PC-3 (cell line): ENCODE measurements around the gene PAX5. TPM values are rescaled to one million over a fixed set of nuclear protein-coding genes. Genes with fewer than 3 reads are reported as not detected.

Source experiments
- ATAC-seq: fragments of 200-7000 bp; cut with Tn5 transposase; 2 replicates; pipeline ENCODE4 v1.9.1; 2020; ENCODE audit warnings: mild to moderate bottlenecking, moderate library complexity
- BruUV-seq: library from RNA; stranded (reverse); fragments of 400-500 nt; replicated peaks from 2 replicates; lab custom pipeline; 2021; lab: Mats Ljungman, UMichigan
- CTCF ChIA-PET: fragments of 300-600 bp; sonication (Branson Sonifier 250); formaldehyde crosslinking; loops from one replicate; lab custom pipeline; 2022; ENCODE audit warnings: antibody characterized with exemption; lab: Charles Lee
- POLR2A ChIA-PET: fragments of 300-600 bp; sonication (Branson Sonifier 250); formaldehyde crosslinking; loops from one replicate; lab custom pipeline; 2022; ENCODE audit warnings: antibody characterized with exemption; ENCODE audit not compliant: unreplicated experiment; lab: Charles Lee
- DNase-seq: peaks from one replicate; pipeline ENCODE4 v3.0.0-alpha.2; 2015
- H2AFZ ChIP-seq: fragments of 300-600 bp; sonication (generic); 2 replicates; pipeline ENCODE4 v1.6.0; 2016; ENCODE audit warnings: antibody characterized with exemption, low read length
- H3F3A ChIP-seq: fragments of 300-600 bp; sonication (generic); one replicate; pipeline ENCODE4 v1.6.0; 2017; ENCODE audit warnings: antibody characterized with exemption, low read length, control low read depth, mild to moderate bottlenecking; ENCODE audit not compliant: unreplicated experiment
- H3K27ac ChIP-seq: fragments of 300-600 bp; sonication (generic); 2 replicates; pipeline ENCODE4 v1.5.1; 2016; ENCODE audit warnings: mild to moderate bottlenecking, low read length
- H3K27me3 ChIP-seq: fragments of 300-600 bp; sonication (generic); 2 replicates; pipeline ENCODE4 v1.6.1; 2016; ENCODE audit warnings: low read length, mixed read lengths
- H3K36me3 ChIP-seq: fragments of 300-600 bp; sonication (generic); 2 replicates; pipeline ENCODE4 v1.6.1; 2016; ENCODE audit warnings: low read depth, mixed run types, low read length, mixed read lengths
- H3K4me1 ChIP-seq: fragments of 300-600 bp; sonication (generic); 2 replicates; pipeline ENCODE4 v1.5.1; 2016; ENCODE audit warnings: low read length; ENCODE audit not compliant: insufficient read depth
- H3K4me2 ChIP-seq: fragments of 300-600 bp; sonication (generic); 2 replicates; pipeline ENCODE4 v1.6.0; 2016; ENCODE audit warnings: low read length
- H3K4me3 ChIP-seq: fragments of 300-600 bp; sonication (generic); 2 replicates; pipeline ENCODE4 v1.5.1; 2016; ENCODE audit warnings: mild to moderate bottlenecking, low read length, mixed read lengths
- H3K79me2 ChIP-seq: fragments of 300-600 bp; sonication (generic); 2 replicates; pipeline ENCODE4 v1.6.1; 2017; ENCODE audit warnings: low read length, mixed read lengths
- H3K9ac ChIP-seq: fragments of 300-600 bp; sonication (generic); 2 replicates; pipeline ENCODE4 v1.6.0; 2016; ENCODE audit warnings: mild to moderate bottlenecking, low read length
- H3K9me2 ChIP-seq: fragments of 300-600 bp; sonication (generic); replicated peaks from 2 replicates; pipeline ENCODE4 v1.6.1; 2016; ENCODE audit warnings: mixed run types, low read length, mixed read lengths
- H3K9me3 ChIP-seq: fragments of 300-600 bp; sonication (generic); 2 replicates; pipeline ENCODE4 v1.6.1; 2016; ENCODE audit warnings: low read length, mixed read lengths
- H4K20me1 ChIP-seq: fragments of 300-600 bp; sonication (generic); 2 replicates; pipeline ENCODE4 v1.6.1; 2016; ENCODE audit warnings: low read length, mixed read lengths
- EZH2 ChIP-seq: fragments of 300-600 bp; sonication (generic); IDR thresholded peaks from one replicate; pipeline ENCODE4 v1.6.1; 2017; ENCODE audit warnings: antibody characterized with exemption, mild to moderate bottlenecking, low read length; ENCODE audit not compliant: unreplicated experiment
- EZH2phosphoT487 ChIP-seq: fragments of 300-600 bp; sonication (generic); IDR thresholded peaks from 2 replicates; pipeline ENCODE4 v1.6.1; 2018; ENCODE audit warnings: mild to moderate bottlenecking, antibody characterized with exemption, low read length, borderline replicate concordance
- intact Hi-C: fragments of 100-400 bp; cut with micrococcal nuclease; formaldehyde crosslinking; loops from 2 replicates; pipeline ENCODE4 v1.9.0; 2023
- total RNA-seq: library from RNA; depleted of rRNA; stranded (reverse); fragments of >200 nt; gene quantifications from 2 replicates; pipeline ENCODE4 v1.2.3, GENCODE V29; 2014
- TF ChIP-seq, protein P1 (sequence below): fragments of 300-600 bp; sonication (generic); conservative IDR thresholded peaks from 2 replicates; pipeline ENCODE4 v1.5.1; 2017; ENCODE audit warnings: antibody characterized with exemption, low read depth, mild to moderate bottlenecking, low read length

PAX5 gene
- total RNA-seq, 1 experiment from 2014 or later, result not detected

DNA sequence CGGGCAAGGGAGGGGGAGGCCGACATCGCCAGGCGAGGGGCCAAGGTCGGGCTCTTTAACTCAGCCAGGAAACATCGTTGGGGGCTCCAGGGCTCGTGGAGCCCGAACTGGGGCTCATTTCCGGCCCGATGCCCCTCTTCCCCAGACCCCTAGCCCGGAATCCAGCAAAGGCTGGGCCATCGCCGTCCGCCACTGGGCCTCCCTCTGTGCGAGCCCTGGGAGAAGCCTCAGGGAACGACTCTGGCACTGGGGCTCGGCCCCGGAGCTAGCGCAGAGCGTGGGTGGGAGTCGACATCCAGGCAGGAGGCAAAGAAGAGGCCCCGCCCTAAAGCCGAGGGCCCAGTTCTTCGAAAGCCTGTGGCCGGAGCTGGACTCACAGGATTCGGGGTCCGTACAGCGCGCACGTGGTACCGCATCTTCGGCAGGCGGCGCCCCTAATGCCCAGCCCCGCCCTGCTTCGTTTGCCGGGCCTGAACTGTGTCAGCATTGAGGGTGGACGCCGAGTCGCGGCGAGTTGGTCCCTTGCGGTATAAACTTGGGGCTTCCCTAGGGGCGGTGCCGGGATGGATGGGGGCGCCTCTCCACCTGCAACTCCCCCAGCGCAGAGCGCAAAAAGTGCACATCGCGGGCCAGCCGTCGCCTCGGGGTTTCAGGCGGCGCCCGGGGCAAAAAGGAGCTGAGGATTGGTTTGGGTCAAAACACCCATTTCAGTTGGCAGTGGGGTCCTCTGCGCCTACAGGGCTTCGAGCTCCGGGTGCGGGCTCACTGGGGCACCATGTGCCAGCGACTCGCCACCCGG is 3.6 kb upstream of the PAX5 start:
- Histone ChIP-seq H3K79me2 (no peaks in the 10 kb centered on the region), H4K20me1 (no peaks in the 10 kb centered on the region), H3K9me3 (no peaks in the 10 kb centered on the region), H3K4me2 (peak overlapping the region; percentile 84; the same call in 1 of the 2 replicates), H3K27ac (no peak overlapping the region), H2AFZ (no peak overlapping the region), H3F3A (no peaks in the 10 kb centered on the region), H3K4me3 (no peak overlapping the region), H3K4me1 (no peaks in the 10 kb centered on the region), H3K9me2 (no peaks in the 10 kb centered on the region), H3K9ac (no peak overlapping the region), H3K27me3 (peaks cover 14% of the 10 kb centered on the region), H3K36me3 (no peaks in the 10 kb centered on the region)
- intact Hi-C loops, result no loop called here
- no peak for DNase-seq
- ChIA-PET CTCF (no interaction called here), POLR2A (no interaction called here)
- TF ChIP-seq, protein P1, sequence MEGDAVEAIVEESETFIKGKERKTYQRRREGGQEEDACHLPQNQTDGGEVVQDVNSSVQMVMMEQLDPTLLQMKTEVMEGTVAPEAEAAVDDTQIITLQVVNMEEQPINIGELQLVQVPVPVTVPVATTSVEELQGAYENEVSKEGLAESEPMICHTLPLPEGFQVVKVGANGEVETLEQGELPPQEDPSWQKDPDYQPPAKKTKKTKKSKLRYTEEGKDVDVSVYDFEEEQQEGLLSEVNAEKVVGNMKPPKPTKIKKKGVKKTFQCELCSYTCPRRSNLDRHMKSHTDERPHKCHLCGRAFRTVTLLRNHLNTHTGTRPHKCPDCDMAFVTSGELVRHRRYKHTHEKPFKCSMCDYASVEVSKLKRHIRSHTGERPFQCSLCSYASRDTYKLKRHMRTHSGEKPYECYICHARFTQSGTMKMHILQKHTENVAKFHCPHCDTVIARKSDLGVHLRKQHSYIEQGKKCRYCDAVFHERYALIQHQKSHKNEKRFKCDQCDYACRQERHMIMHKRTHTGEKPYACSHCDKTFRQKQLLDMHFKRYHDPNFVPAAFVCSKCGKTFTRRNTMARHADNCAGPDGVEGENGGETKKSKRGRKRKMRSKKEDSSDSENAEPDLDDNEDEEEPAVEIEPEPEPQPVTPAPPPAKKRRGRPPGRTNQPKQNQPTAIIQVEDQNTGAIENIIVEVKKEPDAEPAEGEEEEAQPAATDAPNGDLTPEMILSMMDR, result no peak
- TF ChIP-seq EZH2phosphoT487 (no peak), EZH2 (no peak)
- BruUV-seq, result no TSS peak
- no peak for ATAC-seq

DNA sequence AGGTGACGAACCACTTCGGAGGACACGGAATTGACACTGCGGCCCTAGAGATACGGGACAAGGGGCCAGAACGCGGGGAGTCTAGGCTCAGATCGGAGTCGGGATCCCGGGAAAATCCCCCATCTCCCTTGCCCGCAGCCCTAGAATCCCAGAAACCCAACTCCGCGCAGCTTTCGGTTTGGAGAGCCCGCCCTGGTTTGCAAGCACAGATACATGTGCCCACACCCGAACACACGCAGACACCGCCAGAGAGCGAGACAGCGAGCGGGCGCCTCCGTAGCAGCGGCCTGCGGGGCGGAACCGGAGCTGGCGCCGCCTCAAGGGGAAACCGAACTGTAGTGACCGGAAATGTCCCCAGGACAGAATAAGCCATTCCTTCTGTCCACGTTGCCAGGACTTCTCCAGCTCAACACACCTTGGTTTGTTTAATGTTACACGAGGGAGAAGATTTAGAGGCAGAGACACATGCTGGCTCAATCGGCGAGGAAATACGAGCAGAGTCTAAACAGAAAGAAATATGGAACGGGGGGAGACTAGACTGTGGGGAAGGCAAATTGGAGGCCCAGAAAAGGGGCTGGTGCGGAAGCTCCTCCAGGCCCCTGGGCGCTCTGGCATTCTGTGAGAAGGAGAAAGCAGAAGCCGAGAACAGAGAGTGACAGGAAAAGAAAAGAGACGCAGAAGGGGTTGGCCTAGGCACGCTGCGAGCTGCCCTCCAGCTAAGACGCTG is 2.9 kb upstream of the PAX5 start:
- Histone ChIP-seq H3K27me3 (peaks cover 14% of the 10 kb centered on the region), H3K4me2 (peak overlapping the region; percentile 84), H3K9ac (peak overlapping the region; percentile 20; the same call in 1 of the 2 replicates), H4K20me1 (no peaks in the 10 kb centered on the region), H2AFZ (peak overlapping the region; percentile 75), H3K9me2 (no peaks in the 10 kb centered on the region), H3F3A (no peaks in the 10 kb centered on the region), H3K79me2 (no peaks in the 10 kb centered on the region), H3K9me3 (no peaks in the 10 kb centered on the region), H3K4me3 (peak overlapping the region; percentile 72), H3K36me3 (no peaks in the 10 kb centered on the region), H3K27ac (no peak overlapping the region), H3K4me1 (no peaks in the 10 kb centered on the region)
- ChIA-PET POLR2A (no interaction called here), CTCF (no interaction called here)
- ATAC-seq (peak; percentile 24; the same call in 1 of the 2 replicates), DNase-seq (peak; percentile 4)
- TF ChIP-seq EZH2, result no peak
- TF ChIP-seq EZH2phosphoT487, result no peak
- TF ChIP-seq, protein P1, result no peak
- intact Hi-C loops, result no loop called here
- no TSS peak for BruUV-seq
